Panc1 (cell line): Measurements from ENCODE around the gene PAMR1. TPM values are rescaled to one million over a fixed set of nuclear protein-coding genes. Genes with fewer than 3 reads are reported as not detected.

ENCODE experiments used
- ATAC-seq: fragments of 200-7000 bp; cut with Tn5 transposase; 2 replicates; pipeline ENCODE4 v1.9.1; 2020; ENCODE audit warnings: mild to moderate bottlenecking, moderate library complexity
- BruUV-seq: library from RNA; stranded (reverse); fragments of 400-500 nt; replicated peaks from 2 replicates; lab custom pipeline; 2021; lab: Mats Ljungman, UMichigan
- CTCF ChIA-PET: fragments of 300-600 bp; sonication (Branson Sonifier 250); formaldehyde crosslinking; loops from one replicate; lab custom pipeline; 2022; ENCODE audit warnings: antibody characterized with exemption; lab: Charles Lee
- POLR2A ChIA-PET: fragments of 300-600 bp; sonication (Branson Sonifier 250); formaldehyde crosslinking; loops from one replicate; lab custom pipeline; 2022; ENCODE audit warnings: antibody characterized with exemption; lab: Charles Lee
- DNase-seq: peaks from one replicate; pipeline ENCODE4 v3.0.0-alpha.2; 2010; ENCODE audit warnings: low read depth, low spot score
- H3K27ac ChIP-seq: 2 replicates; pipeline ENCODE4 v1.5.1; 2011; ENCODE audit warnings: mild to moderate bottlenecking, low read length, inconsistent platforms
- H3K27me3 ChIP-seq: fragments of 200-500 bp; sonication (Bioruptor generic); 2 replicates; pipeline ENCODE4 v1.6.0; 2014; ENCODE audit warnings: low read length, inconsistent platforms; ENCODE audit not compliant: control insufficient read depth, insufficient read depth
- H3K36me3 ChIP-seq: fragments of 200-500 bp; sonication (Bioruptor generic); 2 replicates; pipeline ENCODE4 v1.5.1; 2014; ENCODE audit warnings: inconsistent platforms, mild to moderate bottlenecking, low read length, moderate library complexity; ENCODE audit not compliant: control insufficient read depth, insufficient read depth
- H3K4me1 ChIP-seq: 2 replicates; pipeline ENCODE4 v1.5.1; 2011; ENCODE audit warnings: inconsistent platforms, mild to moderate bottlenecking, low read length, moderate library complexity; ENCODE audit not compliant: control insufficient read depth, insufficient read depth
- H3K4me3 ChIP-seq, 2 experiments: 2 replicates each; pipeline ENCODE4 v1.5.1; 2011 to 2012; ENCODE audit warnings: low read depth in 2 of 2, low read length in 2 of 2, mild to moderate bottlenecking in 2 of 2, inconsistent platforms in 1 of 2, moderate library complexity in 1 of 2
- H3K9me3 ChIP-seq: fragments of 200-500 bp; sonication (Bioruptor generic); 2 replicates; pipeline ENCODE4 v1.5.1; 2014; ENCODE audit warnings: low read depth, mild to moderate bottlenecking, inconsistent platforms, low read length, moderate library complexity; ENCODE audit not compliant: control insufficient read depth, insufficient read depth
- CTCF ChIP-seq: fragments of 450-650 bp; IDR thresholded peaks from 2 replicates; pipeline ENCODE4 v1.5.1; 2017; ENCODE audit warnings: mild to moderate bottlenecking
- POLR2AphosphoS5 ChIP-seq: IDR thresholded peaks from 2 replicates; pipeline ENCODE4 v1.6.1; 2012; ENCODE audit warnings: mild to moderate bottlenecking, low read depth, low read length, moderate library complexity
- REST ChIP-seq, 2 experiments: IDR thresholded peaks; 2 replicates each; pipeline ENCODE4 v1.6.1; 2011 to 2012; ENCODE audit warnings: low read depth in 2 of 2, control low read depth in 1 of 2, low read length in 1 of 2, mild to moderate bottlenecking in 1 of 2, moderate library complexity in 1 of 2; ENCODE audit not compliant: insufficient read depth in 1 of 2
- SIN3A ChIP-seq: IDR thresholded peaks from 2 replicates; pipeline ENCODE4 v1.6.1; 2012; ENCODE audit warnings: low read depth, mild to moderate bottlenecking, low read length, moderate library complexity, borderline replicate concordance; ENCODE audit not compliant: insufficient read depth
- TCF7L2 ChIP-seq: IDR thresholded peaks from 2 replicates; pipeline ENCODE4 v1.6.1; 2011; ENCODE audit warnings: mild to moderate bottlenecking, low read depth, low read length, inconsistent platforms
- in situ Hi-C: cut with HindIII; loops from 2 replicates; pipeline ENCODE4 v1.10.0; 2016; ENCODE audit warnings: low sequenced_read_pairs, low pct_unique_long_range_greater_than_20kb
- intact Hi-C: fragments of 100-400 bp; cut with micrococcal nuclease; formaldehyde crosslinking; loops from one replicate; pipeline ENCODE4 v1.10.0; 2022; ENCODE audit not compliant: unreplicated experiment
- total RNA-seq: library from RNA; stranded (reverse); gene quantifications from one replicate; pipeline ENCODE4 v1.2.1, GENCODE V29; 2021; ENCODE audit not compliant: unreplicated experiment

PAMR1 gene
- total RNA-seq, 1 experiment from 2014 or later: 0.13 TPM

DNA sequence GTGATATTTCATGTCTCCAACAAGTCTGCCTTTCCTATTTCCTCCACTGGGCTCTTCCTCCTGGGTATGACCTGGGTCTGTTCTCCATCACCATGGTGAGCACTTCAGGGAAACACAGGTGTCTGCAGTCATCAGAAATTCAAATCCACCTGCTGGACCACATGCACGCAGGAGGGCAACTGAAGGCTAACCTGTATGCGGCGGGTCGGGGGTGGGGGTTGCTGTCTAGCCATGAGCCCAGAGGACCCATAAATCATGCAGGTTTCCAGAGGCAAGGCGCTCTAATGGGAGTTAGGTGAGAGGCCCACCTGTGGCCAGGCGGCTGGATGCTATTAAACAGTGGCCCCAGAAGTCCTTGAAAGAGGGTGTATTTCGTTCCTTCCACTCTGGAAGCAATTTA, 11.1 kb upstream of the PAMR1 start:
- H3K4me3 ChIP-seq: no peak overlapping the region
- no peaks in the 10 kb centered on the region for H3K4me1 ChIP-seq
- ATAC-seq (no peak), DNase-seq (no peak)
- POLR2A ChIA-PET: no interaction called here
- no peaks in the 10 kb centered on the region for H3K36me3 ChIP-seq
- CTCF ChIA-PET: no interaction called here
- BruUV-seq: no TSS peak
- no peak overlapping the region for H3K27ac ChIP-seq
- H3K9me3 ChIP-seq: no peaks in the 10 kb centered on the region
- intact Hi-C loops: no loop called here
- in situ Hi-C loops: no loop called here
- H3K27me3 ChIP-seq: peaks cover 35% of the 10 kb centered on the region
- no peak for TF ChIP-seq REST (IDR thresholded peaks at IDR 0.05; ENCODE audit: insufficient read depth in 1 of 2, low read depth in 2 of 2, low read length in 1 of 2)
- no peak for TF ChIP-seq SIN3A
- TF ChIP-seq TCF7L2: no peak
- no peak for TF ChIP-seq CTCF
- TF ChIP-seq POLR2AphosphoS5: no peak

DNA sequence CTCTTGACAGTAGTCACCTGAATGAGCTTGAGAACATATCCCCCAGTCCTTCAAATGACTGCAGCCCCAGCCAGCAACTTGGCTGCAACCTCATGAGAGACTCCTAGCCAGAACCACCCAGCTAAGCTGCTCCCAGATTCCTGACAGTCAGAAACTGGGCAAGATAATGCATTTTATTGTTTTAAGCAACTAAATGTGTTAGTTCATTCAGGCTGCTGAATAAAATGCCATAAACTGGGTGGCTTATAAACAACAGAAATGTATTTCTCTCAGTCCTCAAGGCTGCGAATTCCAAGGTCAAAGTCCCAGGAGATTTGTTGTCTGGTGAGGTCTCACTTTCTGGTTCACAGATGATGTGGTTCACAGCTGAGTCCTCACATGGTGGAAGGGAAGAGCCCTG, 5.8 kb upstream of the PAMR1 start:
- no peak overlapping the region for H3K27ac ChIP-seq
- POLR2A ChIA-PET: no interaction called here
- ATAC-seq (no peak), DNase-seq (no peak)
- TF ChIP-seq POLR2AphosphoS5 (no peak), SIN3A (no peak), CTCF (no peak), TCF7L2 (no peak), REST (IDR thresholded peaks at IDR 0.05; ENCODE audit: insufficient read depth in 1 of 2, low read depth in 2 of 2, low read length in 1 of 2) (no peak)
- no TSS peak for BruUV-seq
- no peaks in the 10 kb centered on the region for H3K4me1 ChIP-seq
- H3K36me3 ChIP-seq: no peaks in the 10 kb centered on the region
- in situ Hi-C loops (no loop called here), intact Hi-C loops (no loop called here)
- no peaks in the 10 kb centered on the region for H3K9me3 ChIP-seq
- peaks cover 47% of the 10 kb centered on the region for H3K27me3 ChIP-seq
- CTCF ChIA-PET: no interaction called here
- H3K4me3 ChIP-seq: no peak overlapping the region
